HepG2 (cell line): ENCODE data around the gene FGFR3. TPM values are rescaled to one million over a fixed set of nuclear protein-coding genes. Genes with fewer than 3 reads are reported as not detected.

Source experiments
- CEBPZ ChIP-seq: IDR thresholded peaks from 2 replicates; pipeline ENCODE4 v1.6.1; 2012; ENCODE audit warnings: low read length, improper control_type of control experiment
- DNMT1 ChIP-seq: sonication (generic); formaldehyde crosslinking; IDR thresholded peaks from 2 replicates; pipeline ENCODE4 v1.5.1; 2020; ENCODE audit warnings: mild to moderate bottlenecking, missing genetic modification reagents
- ETV5 ChIP-seq: IDR thresholded peaks from 2 replicates; pipeline ENCODE4 v1.6.1; 2018; ENCODE audit warnings: missing biosample characterization, missing genetic modification reagents, inconsistent platforms, borderline replicate concordance
- GMEB2 ChIP-seq: IDR thresholded peaks from 2 replicates; pipeline ENCODE4 v1.6.1; 2016; ENCODE audit warnings: missing biosample characterization, missing genetic modification reagents, low read depth
- MBNL3 ChIP-seq: fragments of 250-450 bp; sonication (Bioruptor Pico); conservative IDR thresholded peaks from 2 replicates; pipeline ENCODE4 v1.8.0; 2022; ENCODE audit warnings: mild to moderate bottlenecking, inconsistent platforms
- MNT ChIP-seq: fragments of 450-650 bp; IDR thresholded peaks from 2 replicates; pipeline ENCODE4 v1.6.1; 2016
- NFIB ChIP-seq: sonication (generic); formaldehyde crosslinking; IDR thresholded peaks from 2 replicates; pipeline ENCODE4 v1.9.0; 2021; ENCODE audit warnings: missing genetic modification reagents, mild to moderate bottlenecking, borderline replicate concordance
- SIN3A ChIP-seq: IDR thresholded peaks from 2 replicates; pipeline ENCODE4 v1.6.1; 2011; ENCODE audit warnings: low read depth, mild to moderate bottlenecking, control low read depth, low read length, borderline replicate concordance
- TEF ChIP-seq: sonication (generic); formaldehyde crosslinking; IDR thresholded peaks from 2 replicates; pipeline ENCODE4 v1.5.0; 2020; ENCODE audit warnings: missing genetic modification reagents
- ZNF350 ChIP-seq: sonication (generic); formaldehyde crosslinking; IDR thresholded peaks from 2 replicates; pipeline ENCODE4 v1.4.0; 2020; ENCODE audit warnings: mild to moderate bottlenecking, low read depth, missing genetic modification reagents, borderline replicate concordance
- ZNF567 ChIP-seq: sonication (generic); formaldehyde crosslinking; IDR thresholded peaks from 2 replicates; pipeline ENCODE4 v1.8.1; 2023; ENCODE audit warnings: mild to moderate bottlenecking, missing genetic modification reagents, borderline replicate concordance
- ZNF598 ChIP-seq: sonication (generic); formaldehyde crosslinking; IDR thresholded peaks from 2 replicates; pipeline ENCODE4 v1.5.1; 2020; ENCODE audit warnings: mild to moderate bottlenecking, missing genetic modification reagents, borderline replicate concordance
- ZZZ3 ChIP-seq: sonication (generic); formaldehyde crosslinking; IDR thresholded peaks from 2 replicates; pipeline ENCODE4 v1.4.0; 2020; ENCODE audit warnings: missing genetic modification reagents, mild to moderate bottlenecking, borderline replicate concordance
- polyA plus RNA-seq, 8 experiments: library from polyadenylated mRNA; depleted of rRNA in 3 of 8; stranded (reverse) in 7 of 8; unstranded in 1 of 8; fragments of >200 nt; fragmentation: Illumina TruSeq in 4 of 8; extraction: Trizol in 4 of 8; gene quantifications; 2 replicates each; pipeline versions ENCODE4 v1.2.1 to v1.2.3, GENCODE V29; 2011 to 2016; ENCODE audit warnings: low read depth in 4 of 8, missing spikeins in 1 of 8, mixed read lengths in 1 of 8; ENCODE audit not compliant: insufficient read depth in 1 of 8
- total RNA-seq, 5 experiments: library from RNA; depleted of rRNA; stranded (reverse); fragments of >200 nt; fragmentation: Illumina TruSeq; extraction: Trizol; gene quantifications; 2 replicates each; pipeline ENCODE4 v1.2.3, GENCODE V29; 2016; ENCODE audit warnings: low read depth in 1 of 5

Gene FGFR3
- total and polyA plus RNA-seq, 2 of the 13 experiments (the other 11 are each of a cell fraction or from before 2014, with no cell fraction given): 103 to 109 TPM

GRCh38 chr4:1797298-1797860 lies 4.3 kb downstream of the FGFR3 start (continued):
- no peak for TF ChIP-seq ZNF598
- no peak for TF ChIP-seq MNT
- no peak for TF ChIP-seq SIN3A
- no peak for TF ChIP-seq MBNL3 (CRISPR knock-in tag)
- TF ChIP-seq DNMT1: no peak
- TF ChIP-seq TEF: no peak
- TF ChIP-seq NFIB: no peak
- 0 out of 2 replicates have a peak, but pooled peaks have one; percentile 4 for TF ChIP-seq ETV5 (CRISPR knock-in tag)
- TF ChIP-seq CEBPZ: no peak
- TF ChIP-seq ZNF567 (CRISPR knock-in tag): no peak
- TF ChIP-seq GMEB2 (CRISPR knock-in tag): no peak
- no peak for TF ChIP-seq ZNF350 (CRISPR knock-in tag)
- TF ChIP-seq ZZZ3 (CRISPR knock-in tag): no peak
